Sigmoid colon (tissue), 4 donors: ENCODE results near the gene ZBTB40.

ENCODE experiments used
- EP300 ChIP-seq, 4 donors: sonication (generic); formaldehyde crosslinking; IDR thresholded peaks; one replicate each; pipeline ENCODE4 v1.6.1; 2017; ENCODE audit warnings: antibody characterized with exemption in 4 of 4
- POLR2A ChIP-seq, 2 donors: fragments of 450-650 bp; IDR thresholded peaks; one replicate each; pipeline ENCODE4 v1.6.1; 2016; ENCODE audit warnings: antibody characterized with exemption in 2 of 2, mild to moderate bottlenecking in 2 of 2, moderate library complexity in 2 of 2
- POLR2AphosphoS5 ChIP-seq, 4 donors: sonication (generic); formaldehyde crosslinking; IDR thresholded peaks; one replicate each; pipeline ENCODE4 v1.6.1; 2017; ENCODE audit warnings: antibody characterized with exemption in 4 of 4
- TF ChIP-seq, protein P1 (sequence below), 4 experiments: fragments of 450-650 bp in 3 of 4; fragments of 200-600 bp in 1 of 4; IDR thresholded peaks; one replicate each; pipeline ENCODE4 v1.5.1; 2016 to 2019; ENCODE audit warnings: antibody characterized with exemption in 4 of 4, mild to moderate bottlenecking in 3 of 4, moderate library complexity in 2 of 4

DNA sequence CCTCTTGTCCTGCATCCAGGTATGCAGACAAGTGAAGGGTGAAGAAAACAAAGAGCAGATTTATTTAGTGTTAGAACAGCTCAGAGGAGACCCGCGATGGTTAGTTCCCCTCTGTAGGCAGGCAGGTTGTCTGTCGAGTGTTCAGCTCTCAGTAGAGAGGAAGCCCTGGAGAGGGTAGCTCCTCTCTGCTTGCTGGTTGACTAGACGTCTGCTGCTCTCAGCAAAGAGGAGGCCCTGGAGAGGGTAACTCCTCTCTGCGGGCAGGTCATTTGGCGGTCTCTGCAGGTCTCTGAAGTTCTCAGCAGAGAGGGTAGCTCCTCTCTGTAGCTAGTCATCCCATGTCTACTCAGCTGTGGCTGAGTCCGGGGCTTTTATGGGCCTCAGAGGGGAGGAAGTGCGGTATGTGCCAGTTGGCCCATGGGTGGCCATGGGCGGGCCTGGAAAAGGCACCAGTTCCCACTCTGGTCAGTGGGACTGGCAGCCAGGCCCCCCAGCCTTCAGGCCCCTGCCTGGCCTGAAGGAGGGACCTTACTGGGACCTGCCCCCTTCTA, 13.4 kb downstream of the ZBTB40 start:
- TF ChIP-seq, protein P1, sequence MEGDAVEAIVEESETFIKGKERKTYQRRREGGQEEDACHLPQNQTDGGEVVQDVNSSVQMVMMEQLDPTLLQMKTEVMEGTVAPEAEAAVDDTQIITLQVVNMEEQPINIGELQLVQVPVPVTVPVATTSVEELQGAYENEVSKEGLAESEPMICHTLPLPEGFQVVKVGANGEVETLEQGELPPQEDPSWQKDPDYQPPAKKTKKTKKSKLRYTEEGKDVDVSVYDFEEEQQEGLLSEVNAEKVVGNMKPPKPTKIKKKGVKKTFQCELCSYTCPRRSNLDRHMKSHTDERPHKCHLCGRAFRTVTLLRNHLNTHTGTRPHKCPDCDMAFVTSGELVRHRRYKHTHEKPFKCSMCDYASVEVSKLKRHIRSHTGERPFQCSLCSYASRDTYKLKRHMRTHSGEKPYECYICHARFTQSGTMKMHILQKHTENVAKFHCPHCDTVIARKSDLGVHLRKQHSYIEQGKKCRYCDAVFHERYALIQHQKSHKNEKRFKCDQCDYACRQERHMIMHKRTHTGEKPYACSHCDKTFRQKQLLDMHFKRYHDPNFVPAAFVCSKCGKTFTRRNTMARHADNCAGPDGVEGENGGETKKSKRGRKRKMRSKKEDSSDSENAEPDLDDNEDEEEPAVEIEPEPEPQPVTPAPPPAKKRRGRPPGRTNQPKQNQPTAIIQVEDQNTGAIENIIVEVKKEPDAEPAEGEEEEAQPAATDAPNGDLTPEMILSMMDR (IDR thresholded peaks at IDR 0.05), result no peak
- no peak for TF ChIP-seq POLR2A (IDR thresholded peaks at IDR 0.05)
- TF ChIP-seq EP300 (IDR thresholded peaks at IDR 0.05), result no peak
- TF ChIP-seq POLR2AphosphoS5 (IDR thresholded peaks at IDR 0.05), result no peak
